Stimulated activated CD4-positive, alpha-beta T cell treated with anti-CD3 and anti-CD28 coated beads, Interleukin-1b, Interleukin-23, amount 100 ng/mL, for 4 hours (primary cell): ENCODE measurements around the gene COL23A1.

Experiments
- DNase-seq, 2 donors: peaks; one replicate each; pipeline ENCODE4 v3.0.0-alpha.2; 2020; ENCODE audit warnings: low read depth in 2 of 2

COL23A1 gene

GRCh38 chr5:178460174-178460573, 130.0 kb downstream of the COL23A1 start:
- DNase-seq: no peak

GRCh38 chr5:178458140-178458539, 132.1 kb downstream of the COL23A1 start:
- no peak for DNase-seq

- no peak for DNase-seq
Observed at GRCh38 chr5:178457471-178457870, 132.7 kb downstream of the COL23A1 start.

- no peak for DNase-seq
Observed at GRCh38 chr5:178455480-178455835, 134.7 kb downstream of the COL23A1 start.

GRCh38 chr5:178454821-178455479, 135.2 kb downstream of the COL23A1 start:
- DNase-seq: no peak

GRCh38 chr5:178454303-178454702, 135.9 kb downstream of the COL23A1 start:
- no peak for DNase-seq

GRCh38 chr5:178453224-178453623, 137.0 kb downstream of the COL23A1 start:
- DNase-seq: no peak

- DNase-seq: no peak
Observed at GRCh38 chr5:178450121-178451028, 139.8 kb downstream of the COL23A1 start.

GRCh38 chr5:178449163-178450070, 140.8 kb downstream of the COL23A1 start:
- no peak for DNase-seq

- no peak for DNase-seq
Observed at GRCh38 chr5:178445534-178445933, 144.7 kb downstream of the COL23A1 start.

GRCh38 chr5:178442405-178443257, 147.6 kb downstream of the COL23A1 start:
- DNase-seq: no peak

- no peak for DNase-seq
Observed at GRCh38 chr5:178441486-178442270, 148.5 kb downstream of the COL23A1 start.

GRCh38 chr5:178440181-178440580, 150.0 kb downstream of the COL23A1 start:
- no peak for DNase-seq

- no peak for DNase-seq
Observed at GRCh38 chr5:178439493-178440180, 150.6 kb downstream of the COL23A1 start.

- DNase-seq: no peak
Observed at GRCh38 chr5:178438796-178439195, 151.4 kb downstream of the COL23A1 start.

GRCh38 chr5:178437386-178438075, 152.7 kb downstream of the COL23A1 start:
- no peak for DNase-seq

GRCh38 chr5:178436326-178436940, 153.8 kb downstream of the COL23A1 start:
- no peak for DNase-seq
